ENCODE measurements around the gene IQCM.
"Not testable (repeated sequence)": the region's sequence is repeated elsewhere in the genome, so short reads cannot be mapped to it uniquely, and the experiment has no call there.

Gene IQCM

DNA sequence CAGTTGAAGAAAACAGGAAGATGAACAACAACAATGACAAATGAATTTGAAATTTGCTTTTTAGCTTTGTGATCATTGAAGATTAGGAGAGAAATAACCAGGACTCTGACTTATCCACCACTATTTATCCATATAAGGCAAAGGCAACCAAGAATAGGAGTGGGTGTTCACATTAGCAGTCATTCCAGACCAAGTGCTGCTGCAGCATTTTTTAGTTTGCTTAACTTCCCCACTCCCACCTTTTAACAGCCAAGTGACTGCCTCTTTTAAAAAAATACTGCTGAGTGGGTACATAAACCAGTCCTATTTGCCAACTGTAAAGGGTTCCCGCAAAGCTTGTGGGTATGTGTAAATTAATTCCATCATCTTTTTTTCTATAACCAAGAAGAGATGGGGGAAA is 230.9 kb downstream of the IQCM start:
- no peak for DNase-seq (ENCODE audit: low spot score)

DNA sequence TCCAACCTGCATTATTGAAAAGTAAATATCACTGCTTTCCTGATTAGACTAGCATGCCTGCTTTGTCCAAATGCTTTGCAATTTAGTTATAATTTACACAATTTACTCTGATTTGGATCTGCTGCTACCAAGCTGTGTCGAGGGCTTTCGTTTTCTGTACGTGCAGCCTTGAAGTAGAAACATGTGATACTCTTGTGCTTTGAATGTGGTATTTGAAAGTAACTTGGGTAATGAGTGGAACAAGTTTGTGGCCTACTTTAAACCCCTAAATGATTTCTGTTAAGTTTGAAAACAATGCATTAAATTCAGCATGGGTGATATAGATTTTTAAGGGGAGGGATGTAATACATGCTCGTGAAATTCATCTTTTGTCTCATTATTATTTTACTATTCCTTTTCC is 240.7 kb downstream of the IQCM start:
- no peak for DNase-seq (ENCODE audit: low spot score)

DNA sequence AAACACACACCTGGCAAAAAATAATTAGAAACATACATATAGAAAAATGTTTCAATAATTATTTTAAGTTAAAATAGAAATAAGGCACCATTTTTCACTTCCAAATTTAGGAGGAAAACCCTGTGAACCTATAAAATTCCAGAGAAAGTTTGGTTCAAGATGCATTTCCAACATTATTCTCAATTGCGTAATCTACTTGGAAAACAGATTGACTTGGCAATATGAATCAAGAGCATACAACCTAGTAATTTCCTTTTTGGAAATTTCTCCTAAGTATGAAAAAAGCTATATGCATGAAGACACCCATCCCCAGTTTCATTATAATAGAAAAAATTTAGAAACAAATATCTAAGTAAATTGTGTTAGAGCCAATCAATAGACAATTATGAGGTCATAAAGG is 242.9 kb downstream of the IQCM start:
- DNase-seq (ENCODE audit: low spot score): no peak

DNA sequence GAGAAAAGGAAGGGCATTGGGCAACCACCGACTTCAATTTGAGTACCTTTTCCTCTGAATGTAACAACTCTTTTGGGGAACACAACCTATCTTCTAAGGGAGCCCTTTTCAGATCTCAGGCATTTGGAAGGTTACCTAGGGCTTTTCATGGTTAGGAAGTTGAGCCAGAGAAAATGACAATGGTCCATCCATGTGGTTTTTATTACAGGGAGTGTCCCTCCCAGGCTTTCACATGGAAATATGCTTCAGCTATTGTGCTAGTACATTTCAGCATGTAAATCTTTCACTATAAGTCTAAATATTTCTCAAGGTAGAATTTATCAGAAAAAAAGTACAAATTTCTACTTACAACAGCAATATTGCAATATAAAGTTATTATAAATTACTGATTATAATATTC is 259.8 kb downstream of the IQCM start:
- DNase-seq (ENCODE audit: low spot score): no peak

DNA sequence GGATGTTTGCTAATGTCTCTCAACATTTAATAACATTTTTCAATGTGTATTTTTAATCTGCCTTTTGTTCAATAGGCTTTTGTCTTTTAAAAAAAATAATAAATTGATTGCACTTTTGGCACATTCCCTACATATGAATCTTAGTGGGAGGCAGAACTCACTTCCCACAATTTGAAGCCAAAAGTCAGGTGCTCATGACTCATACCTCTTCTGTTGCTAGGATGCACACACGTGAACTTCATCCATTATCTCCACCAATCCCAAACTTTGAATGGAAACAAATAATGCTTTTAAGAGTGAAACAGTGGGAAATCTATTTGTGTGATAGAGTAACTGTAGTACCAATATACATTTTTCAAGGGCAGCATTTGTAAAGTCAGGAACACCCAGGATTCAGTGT is 260.5 kb downstream of the IQCM start:
- no peak for DNase-seq (ENCODE audit: low spot score)

DNA sequence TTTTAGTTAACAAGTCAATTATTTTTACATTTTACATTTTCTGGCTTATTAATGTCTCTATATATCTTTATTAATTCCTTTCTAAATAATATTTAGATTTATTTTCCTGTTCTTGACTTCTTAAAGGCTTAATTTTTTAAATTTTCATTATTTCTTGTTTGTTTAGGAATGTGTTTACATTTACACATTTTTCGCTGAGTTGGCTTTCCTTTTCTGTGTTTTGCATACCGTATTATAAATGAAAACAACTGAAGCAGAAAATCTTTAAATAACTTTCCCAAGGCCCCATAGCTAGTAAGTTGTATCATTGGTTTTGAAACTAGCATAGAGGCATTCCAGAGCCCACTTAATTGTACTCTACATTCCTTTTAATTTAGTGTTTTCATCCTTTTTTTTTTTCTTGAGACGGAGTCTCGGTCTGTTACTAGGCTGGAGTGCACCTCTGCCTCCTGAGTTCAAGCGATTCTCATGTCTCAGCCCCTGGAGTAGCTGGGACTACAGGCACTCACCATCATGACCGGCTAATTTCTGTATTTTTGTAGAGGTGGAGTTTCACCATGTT is 261.6 kb downstream of the IQCM start:
- DNase-seq (ENCODE audit: low spot score): no peak

DNA sequence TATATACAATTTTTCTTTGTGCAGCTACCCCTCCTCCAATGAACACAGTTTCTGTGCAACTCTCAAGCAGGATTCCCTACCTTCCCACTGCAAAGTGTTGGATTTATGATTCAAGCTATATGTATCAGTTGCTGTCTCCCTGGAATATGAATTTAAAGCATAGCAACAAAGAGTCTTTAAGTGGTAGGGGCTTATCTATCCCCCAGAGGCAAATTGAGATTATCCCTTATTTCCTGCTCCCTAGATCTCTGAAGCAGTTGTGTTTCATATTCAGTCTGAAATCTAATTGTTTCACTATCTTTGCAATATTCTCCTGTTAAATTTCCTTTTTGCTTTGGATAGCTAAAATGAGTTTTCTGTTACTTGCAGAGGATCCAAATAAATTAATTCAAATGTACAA is 263.0 kb downstream of the IQCM start:
- no peak for DNase-seq (ENCODE audit: low spot score)

DNA sequence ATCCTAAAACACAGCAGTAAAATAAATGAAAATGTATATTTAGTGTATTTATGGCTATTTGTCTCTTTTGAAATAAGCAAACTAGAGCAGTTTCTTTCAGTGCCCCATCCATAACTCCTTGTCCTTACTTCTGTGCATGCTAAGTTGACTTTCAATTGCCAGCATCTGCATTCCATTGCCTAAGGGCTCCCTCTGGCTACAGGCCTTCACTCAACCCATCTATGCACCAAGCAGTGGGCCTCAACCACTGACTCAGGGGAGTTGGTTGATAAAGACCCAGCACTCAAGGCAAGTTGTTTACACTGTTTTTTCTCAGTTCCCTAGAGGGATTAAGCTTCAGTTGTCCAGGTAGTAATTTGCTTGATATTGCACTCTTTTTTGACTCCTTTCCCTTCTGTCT is 265.7 kb downstream of the IQCM start:
- DNase-seq (ENCODE audit: low spot score): peak; percentile 10

DNA sequence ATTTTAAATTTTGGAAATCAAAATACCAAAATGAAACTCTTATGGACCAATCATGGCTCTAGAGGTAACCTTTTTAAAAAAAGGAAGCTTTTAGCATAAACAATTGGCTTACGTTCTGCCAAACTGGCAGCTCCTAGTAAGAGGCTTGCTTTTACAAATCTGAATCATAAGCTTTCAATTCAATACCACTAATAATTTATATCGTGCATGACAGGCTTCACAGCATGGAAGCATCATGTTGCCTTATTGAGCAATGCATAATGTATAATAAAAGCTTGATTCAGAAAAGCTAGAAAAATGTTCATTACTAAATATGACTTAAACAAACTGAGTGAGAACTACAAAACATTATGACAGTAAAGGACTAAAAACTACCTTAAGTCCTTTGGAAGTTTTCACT is 280.9 kb downstream of the IQCM start:
- DNase-seq (ENCODE audit: low spot score): no peak

DNA sequence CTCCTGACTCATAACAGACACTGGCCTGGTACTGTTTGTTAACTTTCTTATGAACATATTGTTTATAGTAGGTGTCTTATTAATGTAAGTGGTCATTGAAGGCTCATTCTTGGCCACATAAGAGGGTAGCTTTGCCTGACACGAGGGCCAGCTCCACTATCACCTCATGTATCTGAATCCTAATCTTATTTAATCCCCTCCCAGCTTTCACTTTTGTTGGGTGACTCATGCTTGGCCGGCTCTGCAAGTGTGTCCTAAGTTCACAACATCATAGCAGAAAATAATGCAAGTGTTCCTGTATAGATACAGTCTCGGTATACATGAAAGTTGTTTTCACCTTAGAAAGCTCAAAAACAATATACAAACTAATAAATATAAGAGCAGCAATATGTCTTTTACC is 283.8 kb downstream of the IQCM start:
- DNase-seq (ENCODE audit: low spot score): no peak

DNA sequence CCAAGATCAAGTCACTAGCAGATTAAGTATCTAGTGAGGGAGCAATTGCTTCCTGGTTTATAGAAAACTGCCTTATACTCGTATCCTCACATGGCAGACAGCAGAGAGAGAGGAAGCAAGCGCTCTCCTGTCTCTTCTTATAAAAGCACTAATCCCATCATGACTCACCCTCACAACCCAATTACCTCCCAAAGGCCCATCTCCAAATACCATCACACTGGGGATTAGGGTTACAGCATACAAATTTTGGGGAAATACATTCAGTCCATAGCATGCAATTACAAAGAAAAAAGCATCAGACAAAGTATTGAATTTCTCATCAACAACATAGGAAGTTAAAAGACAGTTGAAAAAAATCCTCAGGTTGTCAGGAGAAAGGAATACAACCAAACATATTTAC is 292.6 kb downstream of the IQCM start:
- no peak for DNase-seq (ENCODE audit: low spot score)

DNA sequence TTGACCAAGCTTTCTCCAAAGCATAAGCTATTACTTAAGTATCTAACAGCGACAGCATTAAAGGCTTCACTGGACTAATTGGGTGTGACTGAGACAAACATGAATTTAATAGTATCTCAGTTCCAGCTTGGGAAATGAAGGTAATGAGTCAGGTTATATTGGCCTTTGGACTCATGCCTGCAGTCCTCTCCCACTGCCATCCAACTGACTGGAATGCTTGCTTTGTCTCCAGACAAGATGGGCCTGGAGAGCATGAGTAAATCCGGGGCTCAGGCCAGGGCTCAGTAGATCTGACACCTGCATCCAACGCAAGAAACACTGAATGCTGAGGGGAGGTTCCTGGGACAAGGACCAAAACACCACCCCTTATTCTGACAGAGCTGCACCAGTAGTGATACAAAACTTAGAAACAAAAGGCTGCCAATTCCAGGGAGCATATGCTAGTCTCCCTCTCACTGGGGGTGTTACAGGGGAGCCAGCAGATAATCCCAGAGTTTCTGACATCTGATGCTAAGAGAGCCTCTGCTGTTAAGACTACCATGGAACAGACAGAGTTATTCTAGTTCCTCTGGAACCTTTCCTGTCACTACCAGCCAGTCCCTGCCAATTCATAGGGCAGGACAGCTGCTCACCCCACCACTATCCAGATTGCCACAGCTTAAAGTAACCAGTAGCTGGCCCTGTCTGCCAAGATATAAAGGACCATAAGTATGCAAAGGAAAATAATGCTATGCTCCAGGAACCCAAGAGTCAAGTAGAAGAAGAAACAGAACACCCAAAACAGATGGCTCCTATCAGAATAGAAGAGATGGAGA is 293.8 kb downstream of the IQCM start:
- DNase-seq (ENCODE audit: low spot score): no peak

DNA sequence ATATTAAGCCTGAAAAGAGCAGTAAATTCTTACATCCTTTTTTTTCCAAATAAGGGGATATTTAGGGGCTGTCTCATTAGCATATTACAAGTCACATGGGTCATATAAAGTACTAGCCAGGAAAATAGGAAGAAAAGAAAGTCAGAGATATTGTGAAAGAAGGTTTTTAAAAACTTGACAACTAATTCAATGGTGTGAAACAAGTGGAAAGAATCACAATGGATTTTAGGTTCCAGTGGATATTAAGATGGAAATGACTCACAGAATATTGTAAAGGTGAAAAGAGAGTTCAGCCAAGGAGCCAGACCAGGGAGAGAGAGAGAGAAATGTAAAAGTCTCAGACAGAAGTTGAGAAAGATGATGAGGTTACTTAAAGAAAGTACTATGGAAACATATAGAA is 297.2 kb downstream of the IQCM start:
- DNase-seq (ENCODE audit: low spot score): no peak

DNA sequence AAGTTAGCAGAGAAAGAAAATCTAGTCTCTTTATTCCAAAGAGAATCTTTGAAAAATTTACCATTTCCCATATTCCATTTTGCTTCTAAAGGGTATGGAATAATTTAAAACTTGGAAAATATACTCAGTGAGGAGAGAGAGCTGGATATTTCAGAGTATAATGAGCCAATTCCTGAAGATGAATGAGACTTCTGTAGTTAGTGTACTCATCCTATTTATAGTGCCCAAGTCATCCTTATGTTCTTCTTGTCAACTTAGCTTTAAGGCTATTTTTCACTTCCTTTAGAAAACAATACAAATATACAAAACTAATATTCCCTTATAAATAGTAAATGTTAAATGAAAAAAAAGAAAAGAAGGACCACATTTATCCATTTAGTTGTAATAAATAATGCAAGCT is 302.6 kb downstream of the IQCM start:
- DNase-seq (ENCODE audit: low spot score): no peak

DNA sequence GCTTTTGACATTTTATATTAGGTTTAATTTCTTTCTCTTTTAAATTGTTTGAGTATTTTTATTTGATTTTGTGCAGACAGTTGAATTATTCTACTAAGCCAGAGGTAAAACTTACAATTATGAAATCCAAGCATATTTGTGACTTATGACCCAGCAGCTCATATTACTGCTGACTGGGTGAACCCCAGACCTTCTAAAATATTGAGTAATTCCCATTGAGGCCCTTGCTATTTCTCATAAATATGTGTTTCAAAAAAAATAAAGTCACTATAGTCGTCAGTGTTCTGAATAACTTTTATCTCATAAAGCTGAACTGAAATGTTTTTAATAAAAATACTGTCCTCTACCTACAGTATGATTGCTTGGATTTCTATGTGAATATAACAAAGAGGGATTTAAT is 303.1 kb downstream of the IQCM start:
- no peak for DNase-seq (ENCODE audit: low spot score)

DNA sequence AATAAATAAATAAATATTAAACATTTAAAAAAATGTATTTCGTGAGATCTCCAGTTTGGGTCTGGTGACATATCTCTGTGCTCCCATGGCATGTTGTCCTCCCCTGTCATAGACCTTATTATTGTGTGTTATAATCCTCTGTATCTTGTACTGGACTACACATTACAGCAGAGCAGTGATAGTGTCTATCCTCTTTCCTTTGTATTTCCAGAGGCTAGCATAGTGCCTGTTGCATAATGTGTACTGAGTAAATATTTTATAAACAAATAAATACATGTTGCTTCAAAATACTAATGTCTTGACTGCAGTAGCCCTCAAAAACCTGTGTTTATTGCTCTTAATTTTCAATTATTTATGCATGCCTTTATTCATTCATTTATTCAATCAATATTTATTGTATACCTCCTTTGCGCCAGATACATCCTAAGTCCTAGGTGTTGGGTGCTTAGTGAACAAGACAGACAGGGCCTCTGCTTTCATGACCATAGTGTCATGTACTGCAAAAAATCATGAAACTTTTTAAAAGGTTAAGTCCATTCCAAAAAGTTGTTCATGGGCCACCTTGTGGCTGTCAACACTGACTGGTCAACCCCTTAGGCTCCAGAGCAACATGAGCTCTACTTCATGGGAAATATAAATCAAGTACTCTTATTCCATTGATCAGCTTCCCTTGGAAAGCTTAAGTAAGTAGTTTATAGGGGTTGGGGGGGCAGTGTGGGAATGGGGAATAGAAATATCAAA is 303.9 kb downstream of the IQCM start:
- no peak for DNase-seq (ENCODE audit: low spot score)

DNA sequence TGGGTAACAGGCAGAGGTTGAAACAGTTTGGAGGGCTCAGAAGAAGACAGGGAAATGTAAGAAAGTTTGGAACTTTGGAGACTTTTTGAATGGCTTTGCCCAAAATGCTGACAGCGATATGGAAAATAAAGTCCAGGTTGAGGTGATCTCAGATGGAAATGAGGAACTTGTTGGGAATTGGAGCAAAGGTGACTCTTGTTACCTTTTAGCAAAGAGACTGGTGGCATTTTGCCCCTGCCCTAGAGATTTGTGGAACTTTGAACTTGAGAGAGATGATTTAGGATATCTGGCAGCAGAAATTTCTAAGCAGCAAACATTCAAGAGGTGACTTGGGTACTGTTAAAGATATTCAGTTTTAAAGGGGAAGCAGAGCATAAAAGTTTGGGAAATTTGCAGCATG is 308.3 kb downstream of the IQCM start:
- DNase-seq (ENCODE audit: low spot score): not testable (repeated sequence)

DNA sequence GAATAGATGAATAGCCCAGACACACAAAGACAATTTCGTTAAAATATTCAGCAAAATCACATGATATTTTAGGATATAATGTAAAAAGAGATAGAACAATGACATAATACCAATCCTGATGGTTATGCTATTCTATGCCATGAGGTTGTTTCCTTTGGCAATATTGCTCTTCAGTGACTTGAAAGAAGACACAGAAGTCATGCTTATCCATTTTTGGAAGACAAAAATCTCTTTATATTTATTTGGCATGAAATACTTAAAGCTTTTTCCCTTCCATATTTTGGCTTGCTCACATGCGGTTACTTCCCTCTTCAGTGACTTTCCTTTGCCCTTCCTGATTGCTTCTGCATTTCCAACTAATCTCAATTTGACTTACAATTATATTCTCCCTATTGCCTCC is 314.8 kb downstream of the IQCM start:
- DNase-seq (ENCODE audit: low spot score): no peak

DNA sequence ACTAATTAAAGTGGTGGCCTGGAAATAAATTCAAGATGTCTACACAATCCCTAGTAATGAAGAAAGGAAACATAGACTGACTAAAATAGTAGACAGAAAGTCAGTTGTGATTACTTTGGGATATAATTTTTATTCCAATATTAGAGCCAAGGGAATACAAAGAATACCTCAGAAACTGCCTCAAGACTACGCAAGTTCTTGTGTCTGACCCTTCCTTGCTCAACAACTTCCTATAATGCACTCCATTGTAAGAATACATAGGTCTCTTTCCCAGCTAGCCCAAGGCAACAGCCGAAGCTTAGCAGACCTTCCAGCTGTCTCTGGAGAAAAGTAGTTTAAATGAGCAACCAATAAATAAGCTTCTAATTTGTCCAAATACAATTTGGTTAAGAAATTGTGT is 315.9 kb downstream of the IQCM start:
- no peak for DNase-seq (ENCODE audit: low spot score)

DNA sequence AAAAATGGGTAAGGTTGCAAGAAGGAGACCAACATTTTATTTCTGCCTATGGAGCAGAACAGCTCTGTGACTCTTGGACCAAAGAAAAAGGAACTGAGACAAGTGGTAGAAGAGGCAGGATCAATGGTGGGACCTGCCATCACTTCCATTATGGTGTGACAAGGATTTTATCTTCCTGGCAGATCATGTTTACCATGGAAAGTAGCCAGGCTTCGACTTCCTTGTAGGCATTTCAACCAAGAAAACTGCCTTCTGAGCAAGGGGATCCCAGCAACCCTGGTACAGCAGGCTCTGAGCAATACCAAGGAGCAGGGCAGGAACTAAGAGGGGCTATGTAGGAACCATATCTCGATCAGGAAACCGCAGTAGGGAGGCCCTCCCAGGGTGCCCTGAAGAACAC is 317.4 kb downstream of the IQCM start:
- no peak for DNase-seq (ENCODE audit: low spot score)

DNA sequence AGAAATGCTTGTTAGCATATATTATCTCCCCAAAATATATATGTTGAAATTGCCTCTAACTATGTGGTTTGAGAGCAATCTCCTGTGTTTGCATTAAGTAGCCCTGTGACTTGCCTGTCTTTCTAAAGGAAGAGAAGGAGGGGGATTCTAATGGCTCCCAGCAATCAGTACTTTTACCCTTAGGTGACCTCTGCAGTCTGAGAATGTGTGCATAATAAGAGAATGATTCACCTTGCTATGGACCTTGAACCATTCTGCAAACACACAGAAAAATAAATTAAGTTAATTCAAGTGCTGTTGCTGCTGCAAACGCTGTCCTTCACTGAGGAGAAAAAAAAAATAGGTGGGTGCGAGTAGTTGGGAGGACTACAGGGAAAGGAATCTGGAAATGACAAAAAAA is 322.2 kb downstream of the IQCM start:
- peak; percentile 17 for DNase-seq (ENCODE audit: low spot score)

DNA sequence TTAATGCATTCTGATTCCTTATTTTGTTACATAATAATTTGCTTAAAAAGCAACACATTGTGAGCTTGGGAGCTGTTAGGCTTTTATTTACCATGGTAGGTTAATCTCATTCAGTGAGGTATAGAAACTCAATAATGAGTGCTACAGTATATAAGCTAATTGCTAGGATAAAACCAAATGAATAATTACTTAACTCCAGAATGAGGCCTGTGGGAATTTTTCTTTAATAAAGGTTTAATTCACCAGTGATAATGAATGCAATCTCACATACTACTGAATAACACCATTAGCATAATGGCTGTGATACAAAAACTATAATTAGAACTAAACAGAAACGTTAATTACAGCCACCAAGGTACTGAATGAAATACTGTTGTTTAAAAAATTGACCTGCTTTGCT is 326.3 kb downstream of the IQCM start:
- no peak for DNase-seq (ENCODE audit: low spot score)

DNA sequence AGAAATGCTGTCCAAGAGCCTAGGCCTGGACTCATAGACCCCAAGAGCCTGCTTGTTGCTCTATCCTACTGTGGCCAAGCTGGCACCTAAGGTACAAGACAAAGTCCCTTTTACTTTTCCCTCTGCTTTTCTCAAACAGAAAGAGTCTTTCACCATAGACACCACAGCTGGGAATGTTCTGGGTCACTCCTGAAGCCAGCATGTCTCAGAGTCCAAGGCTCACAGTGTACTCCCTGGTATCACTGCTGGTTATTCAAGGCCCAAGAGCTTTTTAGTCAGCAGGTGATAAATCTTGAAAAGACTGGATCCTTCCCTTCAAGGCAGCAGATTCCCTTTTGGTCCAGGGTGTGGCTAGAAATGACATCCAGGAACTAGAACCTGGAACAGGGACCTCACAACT is 328.8 kb downstream of the IQCM start:
- DNase-seq (ENCODE audit: low spot score): no peak

DNA sequence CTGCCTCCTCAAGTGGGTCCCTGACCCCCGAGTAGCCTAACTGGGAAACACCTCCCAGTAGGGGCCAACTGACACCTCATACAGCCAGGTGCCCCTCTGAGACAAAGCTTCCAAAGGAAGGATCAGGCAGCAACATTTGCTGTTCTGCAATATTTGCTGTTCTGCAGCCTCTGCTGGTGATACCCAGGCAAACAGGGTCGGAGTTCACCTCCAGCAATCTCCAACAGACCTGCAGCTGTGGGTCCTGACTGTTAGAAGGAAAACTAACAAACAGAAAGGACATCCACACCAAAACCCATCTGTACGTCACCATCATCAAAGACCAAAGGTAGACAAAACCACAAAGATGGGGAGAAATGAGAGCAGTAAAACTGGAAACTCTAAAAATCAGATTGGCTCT is 347.0 kb downstream of the IQCM start:
- not testable (repeated sequence) for DNase-seq (ENCODE audit: low spot score)
